ENCODE measurements around the gene MOK.

DNA sequence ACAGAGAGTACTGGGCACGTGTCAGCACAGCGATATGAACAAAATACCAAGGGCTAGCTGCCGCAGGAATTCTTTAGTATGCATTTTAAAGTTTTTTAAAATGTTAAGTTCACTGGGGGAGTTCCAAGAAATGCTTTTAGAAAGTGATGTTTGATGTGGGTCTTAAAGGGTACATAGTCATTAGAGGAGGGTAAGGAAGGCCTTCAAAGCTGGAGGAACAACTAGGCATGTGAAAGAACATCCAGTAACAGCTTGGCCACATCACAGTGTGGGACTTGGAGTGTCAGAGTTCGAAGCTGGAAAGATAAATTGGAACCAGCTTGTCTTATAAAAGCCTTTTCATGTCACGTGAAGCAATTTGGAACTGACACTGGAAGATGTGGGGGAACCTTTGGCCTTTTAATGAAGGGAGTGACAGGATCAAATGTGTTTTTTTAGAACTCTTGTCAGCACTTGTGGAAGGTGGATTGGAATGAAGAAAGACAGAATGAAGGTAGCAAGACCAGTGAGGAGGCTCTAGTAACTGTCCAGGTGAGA is 107.6 kb downstream of the MOK start:
- TF ChIP-seq CTCF (IDR thresholded peaks at IDR 0.05) = no peak
- no peak for TF ChIP-seq POLR2AphosphoS5 (IDR thresholded peaks at IDR 0.05)
- no peak for TF ChIP-seq POLR2A (IDR thresholded peaks at IDR 0.05)

Measured in breast epithelium (tissue), 3 donors.